Measurements from ENCODE around the gene PTPN22. TPM values are rescaled to one million over a fixed set of nuclear protein-coding genes. Genes with fewer than 3 reads are reported as not detected.

PTPN22 gene
- polyA plus RNA-seq, 3 donors: 9.7 to 43.7 (median 29.7) TPM

DNA sequence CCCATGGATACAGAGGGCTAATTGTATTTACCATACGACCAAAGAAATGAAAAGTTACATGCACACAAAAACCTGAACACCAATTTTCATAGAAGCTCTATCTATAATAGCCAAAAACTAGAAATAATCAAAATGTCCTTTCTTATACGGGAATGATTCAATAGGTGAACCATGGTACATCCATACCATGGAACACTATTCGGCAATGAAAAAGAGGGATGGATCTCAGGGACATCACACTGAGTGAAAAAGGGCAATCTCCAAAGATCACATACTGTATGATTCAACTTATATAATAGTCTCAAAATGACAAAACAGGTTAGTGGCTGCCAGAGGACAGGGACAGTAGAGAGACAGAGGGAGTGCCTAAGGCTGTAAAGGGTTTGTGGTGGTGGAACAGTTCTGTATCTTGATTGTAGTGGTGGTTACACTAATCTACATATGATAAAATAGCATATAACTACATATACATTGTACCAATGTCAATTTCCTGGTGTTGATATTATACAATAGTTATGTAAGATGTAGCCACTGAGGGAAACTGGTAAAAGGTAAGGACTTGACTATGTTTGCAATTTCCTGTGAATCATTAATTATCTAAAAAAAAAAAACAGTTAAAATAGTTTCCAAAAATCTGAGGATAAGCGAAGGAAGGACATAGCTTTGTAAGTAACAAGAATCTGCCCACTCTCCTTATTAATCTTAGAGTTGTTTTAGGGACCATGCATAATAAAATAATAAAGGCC, 62.9 kb downstream of the PTPN22 start:
- peaks cover 12 to 19% of the 10 kb centered on the region in 2 donors for H3K36me3 Mint-ChIP-seq
- peak overlapping the region in 5 of 7 donors; percentile 27 to 80 (median 59) for H3K27ac Mint-ChIP-seq
- TF ChIP-seq, protein P1, sequence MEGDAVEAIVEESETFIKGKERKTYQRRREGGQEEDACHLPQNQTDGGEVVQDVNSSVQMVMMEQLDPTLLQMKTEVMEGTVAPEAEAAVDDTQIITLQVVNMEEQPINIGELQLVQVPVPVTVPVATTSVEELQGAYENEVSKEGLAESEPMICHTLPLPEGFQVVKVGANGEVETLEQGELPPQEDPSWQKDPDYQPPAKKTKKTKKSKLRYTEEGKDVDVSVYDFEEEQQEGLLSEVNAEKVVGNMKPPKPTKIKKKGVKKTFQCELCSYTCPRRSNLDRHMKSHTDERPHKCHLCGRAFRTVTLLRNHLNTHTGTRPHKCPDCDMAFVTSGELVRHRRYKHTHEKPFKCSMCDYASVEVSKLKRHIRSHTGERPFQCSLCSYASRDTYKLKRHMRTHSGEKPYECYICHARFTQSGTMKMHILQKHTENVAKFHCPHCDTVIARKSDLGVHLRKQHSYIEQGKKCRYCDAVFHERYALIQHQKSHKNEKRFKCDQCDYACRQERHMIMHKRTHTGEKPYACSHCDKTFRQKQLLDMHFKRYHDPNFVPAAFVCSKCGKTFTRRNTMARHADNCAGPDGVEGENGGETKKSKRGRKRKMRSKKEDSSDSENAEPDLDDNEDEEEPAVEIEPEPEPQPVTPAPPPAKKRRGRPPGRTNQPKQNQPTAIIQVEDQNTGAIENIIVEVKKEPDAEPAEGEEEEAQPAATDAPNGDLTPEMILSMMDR (IDR thresholded peaks at IDR 0.05): no peak
- H3K4me3 ChIP-seq (replicated peaks in 1 of 3; ENCODE audit: low read depth in 2 of 3, low read length in 3 of 3): no peak overlapping the region
- H3K4me1 ChIP-seq (ENCODE audit: control insufficient read depth in 1 of 2, insufficient read depth in 2 of 2, low read length in 2 of 2): peaks cover 37 to 53% of the 10 kb centered on the region in 2 donors
- peaks cover 0 to 1% (median 0%) of the 10 kb centered on the region in 3 donors for H3K27me3 Mint-ChIP-seq (ENCODE audit: low read depth in 3 of 3)
- H3K27me3 ChIP-seq (ENCODE audit: control insufficient read depth in 2 of 2, insufficient read depth in 2 of 2, low read length in 2 of 2): no peaks in the 10 kb centered on the region
- H4K20me1 ChIP-seq (ENCODE audit: insufficient read depth, low read length): peaks cover 49% of the 10 kb centered on the region
- peaks cover 45% of the 10 kb centered on the region for H3K4me1 Mint-ChIP-seq
- no peak overlapping the region for H3K4me2 ChIP-seq (replicated peaks; ENCODE audit: extremely low read depth, low read length, poor library complexity, severe bottlenecking)
- WGBS (ENCODE audit: insufficient coverage): 100% methylated on average over 1 of the region's 4 CpGs
- peaks cover 85% of the 10 kb centered on the region for H3K79me2 ChIP-seq (ENCODE audit: insufficient read depth, low read length)
- H3K9ac ChIP-seq (ENCODE audit: insufficient read depth, low read length, poor library complexity, severe bottlenecking): no peak overlapping the region
- intact Hi-C loops (cut with micrococcal nuclease): no loop called here
- H3K4me3 Mint-ChIP-seq: no peak overlapping the region
- H3K36me3 ChIP-seq (replicated peaks in 1 of 2; ENCODE audit: control insufficient read depth in 1 of 2, insufficient read depth in 2 of 2, low read length in 2 of 2): peaks cover 0 to 4% of the 10 kb centered on the region in 2 donors
- no peak for DNase-seq
- H3K9me3 ChIP-seq (replicated peaks in 1 of 2; ENCODE audit: control insufficient read depth in 1 of 2, insufficient read depth in 1 of 2, low read length in 2 of 2): no peaks in the 10 kb centered on the region
- H3K9me3 Mint-ChIP-seq: no peaks in the 10 kb centered on the region
- no peak overlapping the region for H2AFZ ChIP-seq (ENCODE audit: insufficient read depth, low read depth, low read length, poor library complexity, severe bottlenecking)
- H3K27ac ChIP-seq (ENCODE audit: low read depth in 1 of 2, low read length in 2 of 2): peak overlapping the region in 1 of 2 donors; percentile 50

DNA sequence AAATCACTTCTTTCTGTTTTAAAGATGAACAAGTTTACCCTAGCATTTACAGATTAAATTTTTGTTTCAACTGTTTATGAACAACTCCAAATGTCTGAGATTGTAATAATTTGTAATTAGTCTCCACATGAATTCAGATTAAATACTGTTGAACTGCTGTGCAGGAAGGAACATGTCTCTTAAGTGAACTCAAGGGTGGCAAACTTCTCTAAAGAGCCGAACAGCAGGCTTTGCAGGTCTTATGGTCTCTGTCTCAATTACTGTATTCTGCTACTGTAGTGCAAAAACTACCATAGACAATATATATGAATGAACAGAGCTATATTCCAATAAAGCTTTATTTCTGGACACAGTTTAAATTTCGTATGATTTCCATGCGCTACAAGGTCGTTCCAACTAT, 65.9 kb downstream of the PTPN22 start:
- no peaks in the 10 kb centered on the region for H3K9me3 Mint-ChIP-seq
- H4K20me1 ChIP-seq (ENCODE audit: insufficient read depth, low read length): peaks cover 76% of the 10 kb centered on the region
- intact Hi-C loops (cut with micrococcal nuclease): no loop called here
- peaks cover 25 to 40% of the 10 kb centered on the region in 2 donors for H3K4me1 ChIP-seq (ENCODE audit: control insufficient read depth in 1 of 2, insufficient read depth in 2 of 2, low read length in 2 of 2)
- H3K4me3 ChIP-seq (replicated peaks in 1 of 3; ENCODE audit: low read depth in 2 of 3, low read length in 3 of 3): no peak overlapping the region
- peaks cover 36% of the 10 kb centered on the region for H3K4me1 Mint-ChIP-seq
- no peaks in the 10 kb centered on the region for H3K36me3 ChIP-seq (replicated peaks in 1 of 2; ENCODE audit: control insufficient read depth in 1 of 2, insufficient read depth in 2 of 2, low read length in 2 of 2)
- H3K36me3 Mint-ChIP-seq: peaks cover 12 to 19% of the 10 kb centered on the region in 2 donors
- peaks cover 0 to 1% (median 0%) of the 10 kb centered on the region in 3 donors for H3K27me3 Mint-ChIP-seq (ENCODE audit: low read depth in 3 of 3)
- H3K27ac ChIP-seq (ENCODE audit: low read depth in 1 of 2, low read length in 2 of 2): peak overlapping the region in 1 of 2 donors; percentile 0
- peak overlapping the region in 4 of 7 donors; percentile 67 to 92 (median 71) for H3K27ac Mint-ChIP-seq
- DNase-seq: no peak
- H3K9me3 ChIP-seq (replicated peaks in 1 of 2; ENCODE audit: control insufficient read depth in 1 of 2, insufficient read depth in 1 of 2, low read length in 2 of 2): no peaks in the 10 kb centered on the region
- TF ChIP-seq, protein P1 (IDR thresholded peaks at IDR 0.05): no peak
- H3K27me3 ChIP-seq (ENCODE audit: control insufficient read depth in 2 of 2, insufficient read depth in 2 of 2, low read length in 2 of 2): no peaks in the 10 kb centered on the region
- no peak overlapping the region for H3K9ac ChIP-seq (ENCODE audit: insufficient read depth, low read length, poor library complexity, severe bottlenecking)
- no peak overlapping the region for H3K4me3 Mint-ChIP-seq
- WGBS (ENCODE audit: insufficient coverage): 100% methylated on average over 1 of the region's 4 CpGs
- H3K79me2 ChIP-seq (ENCODE audit: insufficient read depth, low read length): peaks cover 100% of the 10 kb centered on the region
- no peak overlapping the region for H3K4me2 ChIP-seq (replicated peaks; ENCODE audit: extremely low read depth, low read length, poor library complexity, severe bottlenecking)
- H2AFZ ChIP-seq (ENCODE audit: insufficient read depth, low read depth, low read length, poor library complexity, severe bottlenecking): no peak overlapping the region

All from CD14-positive monocyte (primary cell).